C4-2B (cell line): ENCODE data around the gene GSS.
A peak's percentile ranks its signal among the peaks of the same experiment; 100 is the strongest.

ENCODE experiments used
- H3K27ac ChIP-seq: fragments of 450-650 bp; 2 replicates; pipeline ENCODE4 v1.5.1; 2017
- ZFX ChIP-seq: fragments of 450-650 bp; IDR thresholded peaks from 2 replicates; pipeline ENCODE4 v1.6.1; 2017
- TF ChIP-seq, protein P1 (sequence below): fragments of 450-650 bp; conservative IDR thresholded peaks from 2 replicates; pipeline ENCODE4 v1.5.1; 2017; ENCODE audit warnings: mild to moderate bottlenecking

GSS gene

DNA sequence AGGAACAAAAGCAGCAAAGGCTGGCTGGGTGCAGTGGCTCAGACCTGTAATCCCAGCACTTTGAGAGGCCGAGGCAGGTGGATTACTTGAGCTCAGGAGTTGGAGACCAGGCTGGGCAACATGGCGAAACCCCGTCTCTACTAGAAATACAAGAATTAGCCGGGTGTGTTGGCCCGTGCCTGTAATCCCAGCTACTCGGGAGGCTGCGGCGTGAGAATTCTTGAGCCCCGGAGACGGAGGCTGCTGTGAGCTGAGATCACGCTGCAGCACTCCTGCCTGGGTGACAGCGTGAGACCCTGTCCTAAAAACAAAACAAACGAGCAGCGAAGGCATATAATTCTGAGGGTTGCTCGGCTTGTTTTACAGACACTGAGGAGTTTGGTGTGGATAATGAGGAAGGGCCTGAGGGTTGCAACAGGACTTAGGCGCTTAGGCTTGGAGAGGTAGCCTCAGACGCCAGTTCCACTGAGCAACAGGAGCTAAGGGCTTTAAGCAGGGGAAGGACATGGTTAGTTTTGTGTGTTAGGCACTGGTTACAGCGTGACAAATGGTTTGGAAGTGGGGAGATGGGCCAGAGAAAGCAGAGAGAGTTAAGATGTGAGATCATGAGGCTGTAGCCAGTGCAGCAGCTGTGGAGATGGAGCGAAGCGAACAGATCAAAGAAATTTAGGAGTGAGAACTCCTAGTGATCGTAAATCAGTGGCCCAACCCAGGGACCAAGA lies 1.3 kb upstream of the GSS start:
- TF ChIP-seq, protein P1, sequence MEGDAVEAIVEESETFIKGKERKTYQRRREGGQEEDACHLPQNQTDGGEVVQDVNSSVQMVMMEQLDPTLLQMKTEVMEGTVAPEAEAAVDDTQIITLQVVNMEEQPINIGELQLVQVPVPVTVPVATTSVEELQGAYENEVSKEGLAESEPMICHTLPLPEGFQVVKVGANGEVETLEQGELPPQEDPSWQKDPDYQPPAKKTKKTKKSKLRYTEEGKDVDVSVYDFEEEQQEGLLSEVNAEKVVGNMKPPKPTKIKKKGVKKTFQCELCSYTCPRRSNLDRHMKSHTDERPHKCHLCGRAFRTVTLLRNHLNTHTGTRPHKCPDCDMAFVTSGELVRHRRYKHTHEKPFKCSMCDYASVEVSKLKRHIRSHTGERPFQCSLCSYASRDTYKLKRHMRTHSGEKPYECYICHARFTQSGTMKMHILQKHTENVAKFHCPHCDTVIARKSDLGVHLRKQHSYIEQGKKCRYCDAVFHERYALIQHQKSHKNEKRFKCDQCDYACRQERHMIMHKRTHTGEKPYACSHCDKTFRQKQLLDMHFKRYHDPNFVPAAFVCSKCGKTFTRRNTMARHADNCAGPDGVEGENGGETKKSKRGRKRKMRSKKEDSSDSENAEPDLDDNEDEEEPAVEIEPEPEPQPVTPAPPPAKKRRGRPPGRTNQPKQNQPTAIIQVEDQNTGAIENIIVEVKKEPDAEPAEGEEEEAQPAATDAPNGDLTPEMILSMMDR = no peak
- no peak for TF ChIP-seq ZFX
- H3K27ac ChIP-seq = no peak overlapping the region

DNA sequence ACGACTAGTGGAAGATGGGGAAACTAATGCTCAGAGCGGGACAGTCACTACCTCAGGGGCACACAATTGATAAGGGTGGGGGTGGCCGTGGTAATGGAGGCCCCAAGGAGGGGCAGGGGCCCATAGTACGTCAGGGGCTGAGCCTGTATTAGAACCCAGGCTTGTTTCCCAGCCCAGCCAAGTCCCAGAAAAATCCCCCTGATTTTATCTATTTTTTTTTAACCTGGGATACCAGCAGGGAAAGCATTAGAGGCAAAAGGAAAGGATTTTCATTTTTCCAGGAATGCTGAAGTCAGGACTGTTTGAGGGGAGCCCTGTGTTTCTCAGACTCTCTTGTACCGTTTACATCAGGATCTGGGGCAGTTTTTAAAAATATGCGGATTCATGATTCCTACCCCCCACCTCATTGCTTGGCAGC lies 444 bp upstream of the GSS start:
- no peak for TF ChIP-seq ZFX
- TF ChIP-seq, protein P1 = peak; percentile 44
- peak overlapping the region; percentile 91 for H3K27ac ChIP-seq

DNA sequence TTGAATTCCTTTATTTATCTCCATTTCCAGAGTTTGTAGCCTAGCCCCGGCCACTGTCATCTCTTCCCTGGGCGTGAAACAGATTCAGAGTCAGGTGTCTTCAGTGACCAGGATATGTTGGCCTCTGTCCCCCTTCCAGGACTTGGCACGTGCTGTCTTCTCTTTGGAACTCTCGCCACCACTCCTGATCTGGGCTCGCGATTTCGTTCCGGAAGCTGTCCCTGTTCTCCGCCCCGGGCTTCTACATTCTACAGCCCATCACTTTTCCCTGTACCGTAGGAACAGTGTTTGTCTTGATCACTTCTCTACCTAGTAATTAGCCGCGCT lies 739 bp downstream of the GSS start:
- TF ChIP-seq, protein P1 = no peak
- TF ChIP-seq ZFX = no peak
- peak overlapping the region; percentile 91 for H3K27ac ChIP-seq

DNA sequence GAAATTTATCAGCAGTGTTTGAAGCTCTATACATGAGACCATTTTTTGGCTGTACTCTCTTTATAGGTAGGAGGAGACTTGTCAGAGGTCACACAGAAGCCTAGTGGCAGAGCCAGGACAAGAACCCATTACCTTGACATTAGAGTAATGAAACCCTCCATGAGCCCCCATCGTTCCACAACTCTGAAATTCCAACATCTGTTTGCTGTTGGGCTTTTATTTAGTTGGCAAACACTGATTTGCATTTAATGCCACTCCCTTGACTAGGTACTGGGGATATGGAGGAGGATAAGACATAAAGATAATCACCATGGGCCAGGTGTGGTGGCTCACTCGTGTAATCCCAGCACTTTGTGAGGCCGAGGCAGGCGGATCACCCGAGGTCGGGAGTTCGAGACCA lies 1.6 kb downstream of the GSS start:
- peak overlapping the region; percentile 91 for H3K27ac ChIP-seq
- TF ChIP-seq, protein P1 = no peak
- TF ChIP-seq ZFX = no peak

DNA sequence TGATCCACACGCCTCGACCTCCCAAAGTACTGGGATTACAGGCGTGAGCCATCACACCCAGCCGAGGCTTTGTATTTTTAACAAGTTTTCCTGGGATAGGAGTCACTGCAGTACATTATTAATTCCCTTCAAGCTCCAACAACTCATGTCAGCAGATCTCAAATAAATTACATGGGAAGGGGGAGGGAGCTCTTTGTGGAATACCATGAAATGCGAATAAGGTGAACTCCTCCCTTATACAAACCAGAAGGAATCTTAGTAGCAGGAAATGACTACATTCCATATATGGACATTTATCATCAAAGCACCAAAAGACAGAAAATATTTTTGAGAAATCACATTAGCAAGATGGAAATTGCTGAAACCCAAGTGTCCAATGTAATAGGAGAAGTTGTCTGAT lies 2.9 kb downstream of the GSS start:
- no peak overlapping the region for H3K27ac ChIP-seq
- no peak for TF ChIP-seq ZFX
- TF ChIP-seq, protein P1 = no peak

DNA sequence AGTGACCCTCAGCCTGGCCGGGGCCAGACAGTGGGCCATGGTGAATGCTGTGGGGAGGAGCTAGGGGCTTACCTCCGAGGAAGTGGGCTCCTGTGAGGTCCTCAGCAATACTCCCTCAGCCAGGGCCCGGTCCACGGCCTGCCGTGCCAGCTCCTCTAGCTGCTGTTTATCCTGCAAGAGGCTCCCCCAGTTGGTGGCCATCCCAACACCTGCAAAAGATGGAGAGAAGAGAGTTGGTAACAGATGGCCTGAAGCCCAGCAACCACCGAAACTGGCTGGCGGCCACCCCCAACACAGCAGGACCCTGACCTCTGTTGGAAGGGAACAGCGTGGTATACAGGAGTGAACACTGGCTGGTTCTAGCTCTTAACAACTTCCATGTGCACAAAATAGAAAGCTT lies 4.0 kb downstream of the GSS start:
- H3K27ac ChIP-seq = no peak overlapping the region
- TF ChIP-seq ZFX = no peak
- TF ChIP-seq, protein P1 = no peak

DNA sequence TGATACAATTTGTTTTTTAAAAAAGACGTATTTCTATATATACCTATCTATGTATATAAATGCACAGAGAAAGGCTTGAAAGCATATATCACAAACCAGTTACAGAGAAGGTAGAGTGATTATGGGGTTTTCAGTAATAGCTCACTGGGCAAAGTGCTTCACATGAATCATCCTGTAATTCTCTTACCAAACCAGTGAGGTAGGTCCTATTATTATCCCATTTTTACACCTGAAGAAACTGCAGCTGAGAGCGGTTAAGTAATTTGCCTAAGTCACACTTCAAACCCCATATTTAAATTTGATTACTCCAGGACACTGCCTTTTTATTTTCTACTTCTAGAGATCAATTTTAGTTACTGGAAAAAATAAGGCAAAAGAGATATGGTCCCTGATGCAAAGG lies 4.4 kb downstream of the GSS start:
- no peak for TF ChIP-seq ZFX
- TF ChIP-seq, protein P1 = no peak
- H3K27ac ChIP-seq = no peak overlapping the region
